ENCODE measurements around the gene RASSF7. TPM values are rescaled to one million over a fixed set of nuclear protein-coding genes. Genes with fewer than 3 reads are reported as not detected.

The RASSF7 gene
- total RNA-seq, 1 experiment from 2014 or later, result 28.2 TPM

DNA sequence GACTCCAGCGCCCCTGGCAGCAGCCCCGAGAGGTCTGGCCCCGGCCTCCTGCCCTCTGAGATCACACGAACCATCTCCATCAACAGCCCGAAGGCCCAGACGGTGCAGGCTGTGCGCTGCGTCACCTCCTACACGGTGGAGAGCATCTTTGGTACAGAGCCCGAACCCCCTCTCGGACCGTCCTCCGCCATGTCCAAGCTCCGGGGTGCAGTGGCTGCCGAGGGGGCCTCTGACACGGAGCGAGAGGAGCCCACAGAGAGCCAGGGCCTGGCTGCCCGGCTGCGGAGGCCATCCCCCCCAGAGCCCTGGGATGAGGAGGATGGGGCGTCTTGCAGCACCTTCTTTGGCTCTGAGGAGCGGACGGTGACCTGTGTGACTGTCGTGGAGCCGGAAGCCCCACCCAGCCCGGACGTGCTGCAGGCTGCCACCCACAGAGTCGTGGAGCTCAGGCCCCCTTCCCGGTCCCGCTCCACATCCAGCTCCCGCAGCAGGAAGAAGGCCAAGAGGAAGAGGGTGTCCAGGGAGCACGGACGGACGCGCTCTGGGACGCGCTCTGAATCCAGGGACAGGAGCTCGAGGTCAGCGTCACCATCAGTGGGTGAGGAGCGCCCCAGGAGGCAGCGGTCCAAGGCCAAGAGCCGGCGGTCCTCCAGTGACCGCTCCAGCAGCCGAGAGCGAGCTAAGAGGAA, 47.3 kb downstream of the RASSF7 start:
- Histone ChIP-seq H3K36me3 (replicated peaks; ENCODE audit: control insufficient read depth, insufficient read depth, low read length) (peaks cover 38% of the 10 kb centered on the region), H3K27me3 (ENCODE audit: control insufficient read depth, insufficient read depth, low read length) (no peaks in the 10 kb centered on the region), H3K4me3 (ENCODE audit: insufficient read depth, low read depth, low read length) (no peak overlapping the region)
- DNase-seq, result no peak

DNA sequence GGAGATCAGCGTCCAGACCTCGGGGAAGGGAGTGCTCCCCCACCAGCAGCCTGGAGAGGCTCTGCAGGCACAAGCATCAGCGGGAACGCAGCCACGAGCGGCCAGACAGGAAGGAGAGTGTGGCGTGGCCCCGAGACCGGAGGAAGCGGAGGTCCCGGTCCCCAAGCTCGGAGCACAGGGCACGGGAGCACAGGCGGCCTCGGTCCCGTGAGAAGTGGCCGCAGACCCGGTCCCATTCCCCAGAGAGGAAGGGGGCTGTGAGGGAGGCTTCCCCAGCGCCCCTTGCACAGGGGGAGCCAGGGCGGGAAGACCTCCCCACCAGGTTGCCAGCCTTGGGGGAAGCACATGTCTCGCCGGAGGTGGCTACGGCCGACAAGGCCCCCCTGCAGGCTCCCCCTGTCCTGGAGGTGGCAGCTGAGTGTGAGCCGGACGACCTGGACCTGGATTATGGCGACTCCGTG, 48.1 kb downstream of the RASSF7 start:
- no peak for DNase-seq
- Histone ChIP-seq H3K36me3 (replicated peaks; ENCODE audit: control insufficient read depth, insufficient read depth, low read length) (peaks cover 36% of the 10 kb centered on the region), H3K27me3 (ENCODE audit: control insufficient read depth, insufficient read depth, low read length) (no peaks in the 10 kb centered on the region), H3K4me3 (ENCODE audit: insufficient read depth, low read depth, low read length) (no peak overlapping the region)

DNA sequence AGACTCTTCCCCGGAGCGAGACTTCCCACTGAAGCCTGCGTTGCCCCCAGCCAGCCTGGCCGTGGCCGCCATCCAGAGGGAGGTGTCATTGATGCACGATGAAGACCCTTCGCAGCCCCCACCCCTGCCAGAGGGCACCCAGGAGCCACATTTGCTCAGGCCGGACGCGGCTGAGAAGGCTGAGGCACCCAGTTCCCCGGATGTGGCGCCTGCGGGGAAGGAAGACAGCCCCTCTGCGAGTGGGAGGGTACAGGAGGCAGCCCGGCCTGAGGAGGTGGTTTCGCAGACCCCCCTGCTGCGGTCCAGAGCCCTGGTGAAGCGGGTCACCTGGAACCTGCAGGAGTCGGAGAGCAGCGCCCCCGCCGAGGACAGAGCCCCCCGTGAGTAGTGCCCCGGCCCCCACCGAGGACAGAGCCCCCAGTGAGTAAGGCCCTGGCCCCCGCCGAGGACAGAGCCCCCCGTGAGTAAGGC, 48.6 kb downstream of the RASSF7 start:
- Histone ChIP-seq H3K36me3 (replicated peaks; ENCODE audit: control insufficient read depth, insufficient read depth, low read length) (peaks cover 36% of the 10 kb centered on the region), H3K27me3 (ENCODE audit: control insufficient read depth, insufficient read depth, low read length) (no peaks in the 10 kb centered on the region), H3K4me3 (ENCODE audit: insufficient read depth, low read depth, low read length) (no peak overlapping the region)
- DNase-seq, result no peak

DNA sequence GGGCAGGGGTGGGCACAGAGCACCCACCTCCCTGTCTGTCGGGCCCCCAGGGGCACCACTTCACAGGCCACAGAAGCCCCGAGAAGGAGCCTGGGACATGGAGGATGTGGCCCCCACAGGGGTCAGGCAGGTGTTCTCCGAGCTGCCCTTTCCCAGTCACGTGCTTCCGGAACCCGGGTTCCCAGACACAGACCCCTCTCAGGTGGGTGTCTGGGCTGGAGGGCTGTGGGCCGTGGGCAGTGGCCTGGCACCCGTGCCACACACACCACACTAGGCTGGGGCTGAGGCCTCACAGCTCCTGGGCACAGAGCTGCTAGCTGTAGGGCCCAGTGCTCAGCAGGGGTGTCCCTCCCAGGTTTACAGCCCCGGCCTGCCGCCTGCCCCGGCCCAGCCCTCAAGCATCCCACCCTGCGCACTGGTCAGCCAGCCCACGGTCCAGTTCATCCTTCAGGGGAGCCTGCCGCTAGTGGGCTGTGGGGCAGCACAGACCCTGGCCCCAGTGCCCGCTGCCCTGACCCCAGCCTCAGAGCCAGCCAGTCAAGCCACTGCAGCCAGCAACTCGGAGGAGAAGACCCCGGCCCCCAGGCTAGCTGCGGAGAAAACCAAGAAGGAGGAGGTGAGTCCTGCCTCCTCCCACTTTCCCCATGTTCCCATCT, 49.5 kb downstream of the RASSF7 start:
- DNase-seq, result no peak
- H3K36me3 ChIP-seq (replicated peaks; ENCODE audit: control insufficient read depth, insufficient read depth, low read length), result peaks cover 30% of the 10 kb centered on the region

DNA sequence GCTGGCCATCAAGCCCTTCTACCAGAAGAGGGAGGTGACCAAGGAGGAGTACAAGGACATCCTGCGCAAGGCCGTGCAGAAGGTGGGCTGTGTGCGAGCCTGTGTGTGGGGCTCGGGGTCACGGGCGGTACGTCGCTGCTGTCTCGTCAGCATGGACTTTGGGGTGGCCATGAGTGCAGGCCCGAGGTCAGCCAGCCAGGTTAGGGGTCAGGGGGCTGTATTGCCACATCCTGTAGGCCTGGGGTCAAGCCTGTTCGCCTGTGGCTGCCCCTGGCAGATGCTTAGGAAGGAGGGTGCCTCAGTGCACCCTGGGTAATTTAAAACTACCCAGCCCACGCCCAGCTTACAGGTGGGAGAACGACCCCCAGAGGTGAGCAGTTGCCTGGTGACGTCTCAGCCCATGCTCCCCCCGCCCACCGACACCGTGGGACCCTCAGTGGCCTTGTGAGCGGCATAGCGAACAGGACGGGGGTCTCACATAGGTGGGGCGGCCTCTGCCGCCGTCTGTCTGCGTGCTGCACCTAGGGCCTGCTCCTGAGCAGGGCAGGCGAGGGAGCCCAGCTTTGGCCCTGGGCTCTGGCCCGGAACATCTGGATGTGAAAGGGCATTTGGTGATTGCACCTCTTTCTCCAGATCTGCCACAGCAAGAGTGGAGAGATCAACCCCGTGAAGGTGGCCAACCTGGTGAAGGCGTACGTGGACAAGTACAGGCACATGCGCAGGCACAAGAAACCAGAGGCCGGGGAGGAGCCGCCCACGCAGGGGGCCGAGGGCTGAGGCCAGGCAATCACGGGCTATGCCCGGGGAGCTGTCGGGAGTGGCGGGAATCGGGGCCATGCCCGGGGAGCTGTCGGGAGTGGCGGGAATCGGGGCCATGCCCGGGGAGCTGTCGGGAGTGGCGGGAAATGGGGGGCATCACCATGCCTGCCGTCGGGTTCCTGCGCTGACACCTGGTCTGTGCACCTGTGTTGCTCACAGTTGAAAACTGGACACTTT, 50.5 kb downstream of the RASSF7 start:
- peaks cover 24% of the 10 kb centered on the region for H3K36me3 ChIP-seq (replicated peaks; ENCODE audit: control insufficient read depth, insufficient read depth, low read length)

More for the DNA sequence above, 49.5 kb downstream of the RASSF7 start:
- Histone ChIP-seq H3K4me3 (ENCODE audit: insufficient read depth, low read depth, low read length) (no peak overlapping the region), H3K27me3 (ENCODE audit: control insufficient read depth, insufficient read depth, low read length) (no peaks in the 10 kb centered on the region)

DNA sequence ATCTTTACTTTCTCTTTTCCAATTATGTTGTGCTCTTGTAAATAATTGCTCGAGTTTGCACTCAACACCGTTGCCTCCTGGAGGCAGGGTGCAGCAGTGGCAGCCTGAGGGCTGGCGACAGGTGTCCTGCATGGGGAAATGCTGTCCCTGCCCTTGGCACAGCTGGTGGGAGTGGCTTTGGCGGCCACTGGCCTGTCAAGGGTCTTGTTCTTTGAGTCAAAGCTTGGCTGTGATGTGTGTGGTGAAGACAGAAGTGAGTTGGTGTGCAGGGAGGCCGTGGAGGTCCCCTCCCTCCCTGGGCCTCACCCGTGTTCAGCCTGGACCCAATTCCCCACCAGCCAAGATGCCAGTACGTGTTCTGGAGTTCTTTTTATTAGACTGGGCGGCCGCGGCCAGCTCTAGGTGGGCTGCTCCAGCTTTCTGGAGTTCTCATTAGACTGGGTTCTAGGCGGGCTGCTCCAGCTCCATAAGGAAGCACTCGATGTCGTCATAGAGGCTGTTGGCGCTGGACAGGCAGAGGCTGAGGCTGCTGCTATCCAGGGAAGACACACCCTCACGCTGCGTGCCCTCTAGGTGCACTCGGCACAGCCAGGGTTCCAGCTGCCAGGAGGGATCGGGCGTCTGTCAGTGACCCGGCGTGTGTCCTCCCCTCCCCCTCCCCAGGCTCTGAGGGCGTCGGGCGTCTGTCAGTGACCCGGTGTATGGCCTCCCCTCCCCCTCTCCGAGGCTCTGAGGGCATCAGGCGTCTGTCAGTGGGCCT, 51.6 kb downstream of the RASSF7 start:
- H3K36me3 ChIP-seq (replicated peaks; ENCODE audit: control insufficient read depth, insufficient read depth, low read length), result peaks cover 19% of the 10 kb centered on the region

More for the DNA sequence above, 50.5 kb downstream of the RASSF7 start:
- DNase-seq, result no peak
- no peaks in the 10 kb centered on the region for H3K27me3 ChIP-seq (ENCODE audit: control insufficient read depth, insufficient read depth, low read length)
- H3K4me3 ChIP-seq (ENCODE audit: insufficient read depth, low read depth, low read length), result no peak overlapping the region

DNA sequence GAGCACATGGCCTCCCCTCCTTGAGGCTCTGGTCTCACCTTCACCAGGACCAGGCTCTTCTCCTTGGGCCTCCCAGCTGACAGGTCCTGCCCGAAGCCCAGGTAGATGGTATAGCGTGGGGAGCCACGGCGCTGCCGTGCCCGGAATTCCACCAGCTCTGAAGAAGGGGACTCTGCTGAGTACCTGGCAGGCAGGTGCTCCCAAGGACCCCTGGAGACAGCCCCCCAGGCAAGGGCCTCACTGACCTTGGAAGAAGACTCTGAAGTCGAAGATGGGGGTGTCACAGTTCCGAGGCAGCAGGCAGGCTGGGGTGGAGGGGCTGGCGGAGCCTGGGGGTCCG, 52.2 kb downstream of the RASSF7 start:
- no peak for DNase-seq
- peaks cover 17% of the 10 kb centered on the region for H3K36me3 ChIP-seq (replicated peaks; ENCODE audit: control insufficient read depth, insufficient read depth, low read length)
- no peaks in the 10 kb centered on the region for H3K27me3 ChIP-seq (ENCODE audit: control insufficient read depth, insufficient read depth, low read length)
- no peak overlapping the region for H3K4me3 ChIP-seq (ENCODE audit: insufficient read depth, low read depth, low read length)

More for the DNA sequence above, 51.6 kb downstream of the RASSF7 start:
- no peaks in the 10 kb centered on the region for H3K27me3 ChIP-seq (ENCODE audit: control insufficient read depth, insufficient read depth, low read length)
- H3K4me3 ChIP-seq (ENCODE audit: insufficient read depth, low read depth, low read length), result no peak overlapping the region
- no peak for DNase-seq

DNA sequence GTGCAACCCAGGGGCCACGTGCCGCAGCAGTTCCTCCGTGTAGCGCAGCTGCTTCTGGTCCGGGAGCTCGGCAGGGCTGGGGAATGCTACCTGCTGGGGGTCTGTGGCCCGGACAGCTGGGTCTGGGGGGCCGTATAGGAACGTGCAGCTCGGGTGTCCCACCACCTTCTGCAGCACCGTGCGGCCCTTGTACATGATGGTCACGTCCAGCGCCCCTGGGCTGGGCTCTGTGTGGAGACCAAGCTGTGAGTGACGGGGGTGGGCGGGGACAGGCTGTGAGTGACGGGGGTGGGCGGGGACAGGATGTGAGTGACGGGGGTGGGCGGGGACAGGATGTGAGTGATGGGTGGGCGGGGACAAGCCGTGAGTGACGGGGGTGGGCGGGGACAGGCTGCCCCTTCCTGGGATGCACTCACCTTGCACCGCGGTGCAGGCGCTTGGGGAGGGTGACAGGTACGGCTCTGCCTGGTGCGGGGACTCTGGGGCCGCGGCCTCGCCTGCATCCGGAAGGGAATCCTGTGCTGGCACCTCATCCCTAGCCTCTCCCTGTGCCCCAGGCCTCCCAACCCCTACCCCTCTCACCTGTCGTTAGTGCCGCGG, 52.7 kb downstream of the RASSF7 start:
- Histone ChIP-seq H3K27me3 (ENCODE audit: control insufficient read depth, insufficient read depth, low read length) (no peaks in the 10 kb centered on the region), H3K36me3 (replicated peaks; ENCODE audit: control insufficient read depth, insufficient read depth, low read length) (peaks cover 17% of the 10 kb centered on the region), H3K4me3 (ENCODE audit: insufficient read depth, low read depth, low read length) (peak overlapping the region; percentile 9; the same call in 1 of the 2 replicates)
- peak; percentile 99 for DNase-seq

Other genes starting within 250 kb of the RASSF7 start
- 1,398 and 1,404 TPM in 2 replicates for gene IFITM1, start 246.9 kb upstream of the RASSF7 start, total RNA-seq (2014; rRNA removed; shearing (Covaris generic))
- 278 and 328 TPM in 2 replicates for gene IFITM3, start 240.1 kb upstream of the RASSF7 start, total RNA-seq (2014; rRNA removed; shearing (Covaris generic))
- gene B4GALNT4, start 191.5 kb upstream of the RASSF7 start, total RNA-seq (2014; rRNA removed; shearing (Covaris generic)), result 56.0 and 62.6 TPM in 2 replicates
- 2.1 and 3.6 TPM in 2 replicates for gene PKP3, start 166.8 kb upstream of the RASSF7 start, total RNA-seq (2014; rRNA removed; shearing (Covaris generic))
- 39.5 and 44.9 TPM in 2 replicates for gene SIGIRR, start 146.0 kb upstream of the RASSF7 start, total RNA-seq (2014; rRNA removed; shearing (Covaris generic))
- gene ANO9, start 119.0 kb upstream of the RASSF7 start, total RNA-seq (2014; rRNA removed; shearing (Covaris generic)), result 0.83 and 2.2 TPM in 2 replicates
- gene PTDSS2, start 110.7 kb upstream of the RASSF7 start, total RNA-seq (2014; rRNA removed; shearing (Covaris generic)), result 40.9 and 47.5 TPM in 2 replicates
- gene RNH1, start 53.7 kb upstream of the RASSF7 start, total RNA-seq (2014; rRNA removed; shearing (Covaris generic)), result 98.9 and 104 TPM in 2 replicates
- 27.1 and 57.9 TPM in 2 replicates for gene HRAS, start 25.4 kb upstream of the RASSF7 start, total RNA-seq (2014; rRNA removed; shearing (Covaris generic))
- 1.3 and 1.5 TPM in 2 replicates for gene LRRC56, start 23.4 kb upstream of the RASSF7 start, total RNA-seq (2014; rRNA removed; shearing (Covaris generic))
- 2.7 and 4.0 TPM in 2 replicates for gene LMNTD2, start 232 bp upstream of the RASSF7 start, total RNA-seq (2014; rRNA removed; shearing (Covaris generic))
- 37.5 and 42.1 TPM in 2 replicates for gene PHRF1, start 15.5 kb downstream of the RASSF7 start, total RNA-seq (2014; rRNA removed; shearing (Covaris generic))
- 13.6 and 14.6 TPM in 2 replicates for gene IRF7, start 55.0 kb downstream of the RASSF7 start, total RNA-seq (2014; rRNA removed; shearing (Covaris generic))
- not detected in 2 replicates for gene CDHR5, start 64.0 kb downstream of the RASSF7 start, total RNA-seq (2014; rRNA removed; shearing (Covaris generic))
- gene SCT, start 66.2 kb downstream of the RASSF7 start, total RNA-seq (2014; rRNA removed; shearing (Covaris generic)), result not detected in 2 replicates
- 1.8 and 2.1 TPM in 2 replicates for gene DRD4, start 76.3 kb downstream of the RASSF7 start, total RNA-seq (2014; rRNA removed; shearing (Covaris generic))
- gene DEAF1, start 134.3 kb downstream of the RASSF7 start, total RNA-seq (2014; rRNA removed; shearing (Covaris generic)), result 69.0 and 74.6 TPM in 2 replicates
- gene TMEM80, start 134.8 kb downstream of the RASSF7 start, total RNA-seq (2014; rRNA removed; shearing (Covaris generic)), result 27.0 and 36.0 TPM in 2 replicates
- 3.7 and 18.8 TPM in 2 replicates for gene EPS8L2, start 145.3 kb downstream of the RASSF7 start, total RNA-seq (2014; rRNA removed; shearing (Covaris generic))
- gene TALDO1, start 186.5 kb downstream of the RASSF7 start, total RNA-seq (2014; rRNA removed; shearing (Covaris generic)), result 264 and 269 TPM in 2 replicates
- 48.7 and 54.6 TPM in 2 replicates for gene GATD1, start 216.5 kb downstream of the RASSF7 start, total RNA-seq (2014; rRNA removed; shearing (Covaris generic))
- 0.14 TPM in 1 of 2 replicates, not detected in the other for gene CEND1, start 229.1 kb downstream of the RASSF7 start, total RNA-seq (2014; rRNA removed; shearing (Covaris generic))
- 25.2 and 25.6 TPM in 2 replicates for gene SLC25A22, start 237.3 kb downstream of the RASSF7 start, total RNA-seq (2014; rRNA removed; shearing (Covaris generic))
- gene PIDD1, start 244.3 kb downstream of the RASSF7 start, total RNA-seq (2014; rRNA removed; shearing (Covaris generic)), result 16.8 and 31.0 TPM in 2 replicates
- 786 and 794 TPM in 2 replicates for gene RPLP2, start 249.0 kb downstream of the RASSF7 start, total RNA-seq (2014; rRNA removed; shearing (Covaris generic))

All from H7 (cell line).